IMR-90 (cell line): ENCODE results near the gene ALOX15. TPM values are rescaled to one million over a fixed set of nuclear protein-coding genes. Genes with fewer than 3 reads are reported as not detected.
A peak's percentile ranks its signal among the peaks of the same experiment; 100 is the strongest.

Source experiments
- ATAC-seq: fragments of 200-7000 bp; cut with Tn5 transposase; 2 replicates; pipeline ENCODE4 v1.9.1; 2020; ENCODE audit warnings: low read depth, mild to moderate bottlenecking, moderate library complexity
- BruUV-seq: library from RNA; stranded (reverse); fragments of 400-500 nt; replicated peaks from 2 replicates; lab custom pipeline; 2021; lab: Mats Ljungman, UMichigan
- CTCF ChIA-PET: fragments of 300-600 bp; formaldehyde crosslinking; extraction: SDS; loops from one replicate; lab custom pipeline; 2021; ENCODE audit warnings: antibody characterized with exemption; lab: Yijun Ruan, JAX
- POLR2A ChIA-PET: fragments of 300-600 bp; sonication (Branson Sonifier 250); formaldehyde crosslinking; loops from one replicate; lab custom pipeline; 2022; ENCODE audit warnings: antibody characterized with exemption; ENCODE audit not compliant: unreplicated experiment; lab: Charles Lee
- DNase-seq: peaks from one replicate; pipeline ENCODE4 v3.0.0; 2013
- H2AFZ ChIP-seq: replicated peaks from 2 replicates; pipeline ENCODE3; 2013; ENCODE audit warnings: low read length, mild to moderate bottlenecking; ENCODE audit not compliant: poor library complexity
- H2AK5ac ChIP-seq: 2 replicates; pipeline ENCODE4 v1.6.1; 2013; ENCODE audit warnings: low read depth, low read length, inconsistent platforms
- H2AK9ac ChIP-seq: replicated peaks from 2 replicates; pipeline ENCODE3; 2013; ENCODE audit warnings: mild to moderate bottlenecking, low read depth, low read length, moderate library complexity; ENCODE audit not compliant: poor library complexity
- H2BK120ac ChIP-seq: 2 replicates; pipeline ENCODE4 v1.6.1; 2013; ENCODE audit warnings: low read depth, low read length, inconsistent platforms
- H2BK15ac ChIP-seq: 3 replicates; pipeline ENCODE4 v1.6.1; 2013; ENCODE audit warnings: low read depth, low read length, inconsistent platforms
- H2BK20ac ChIP-seq: 2 replicates; pipeline ENCODE4 v1.6.1; 2013; ENCODE audit warnings: low read depth, mild to moderate bottlenecking, inconsistent platforms, low read length, moderate library complexity
- H2BK5ac ChIP-seq: 2 replicates; pipeline ENCODE4 v1.6.1; 2013; ENCODE audit warnings: mild to moderate bottlenecking, low read depth, low read length, inconsistent platforms; ENCODE audit not compliant: poor library complexity, severe bottlenecking
- H3K14ac ChIP-seq: replicated peaks from 2 replicates; pipeline ENCODE4 v1.6.1; 2013; ENCODE audit warnings: low read depth, low read length, inconsistent platforms
- H3K18ac ChIP-seq: 2 replicates; pipeline ENCODE4 v1.6.1; 2013; ENCODE audit warnings: low read depth, low read length, control low read depth
- H3K23ac ChIP-seq: 2 replicates; pipeline ENCODE4 v1.6.1; 2013; ENCODE audit warnings: low read depth, low read length, inconsistent platforms
- H3K27ac ChIP-seq: 2 replicates; pipeline ENCODE4 v1.5.1; 2013; ENCODE audit warnings: mild to moderate bottlenecking, control low read depth, low read length; ENCODE audit not compliant: insufficient read depth
- H3K27me3 ChIP-seq: 2 replicates; pipeline ENCODE4 v1.6.1; 2013; ENCODE audit warnings: low read length; ENCODE audit not compliant: control insufficient read depth, insufficient read depth
- H3K36me3 ChIP-seq: 2 replicates; pipeline ENCODE4 v1.6.1; 2013; ENCODE audit warnings: low read length, mixed read lengths; ENCODE audit not compliant: control insufficient read depth, insufficient read depth
- H3K4ac ChIP-seq: 2 replicates; pipeline ENCODE4 v1.6.1; 2013; ENCODE audit warnings: low read depth, low read length, inconsistent platforms
- H3K4me1 ChIP-seq: 2 replicates; pipeline ENCODE4 v1.6.1; 2013; ENCODE audit warnings: low read length, mixed read lengths; ENCODE audit not compliant: control insufficient read depth, insufficient read depth
- H3K4me2 ChIP-seq: 2 replicates; pipeline ENCODE4 v1.6.1; 2013; ENCODE audit warnings: low read depth, mild to moderate bottlenecking, control low read depth, low read length, moderate library complexity
- H3K4me3 ChIP-seq: 2 replicates; pipeline ENCODE4 v1.5.1; 2013; ENCODE audit warnings: low read depth, mild to moderate bottlenecking, control low read depth, low read length, moderate library complexity; ENCODE audit not compliant: insufficient read depth
- H3K56ac ChIP-seq: 2 replicates; pipeline ENCODE4 v1.6.1; 2013; ENCODE audit warnings: low read length, inconsistent platforms; ENCODE audit not compliant: insufficient read depth; ENCODE audit errors: extremely low read depth
- H3K79me1 ChIP-seq, 2 experiments: 2 replicates each; pipeline ENCODE4 v1.6.1; 2013; ENCODE audit warnings: low read length in 2 of 2, inconsistent platforms in 1 of 2, low read depth in 1 of 2
- H3K9ac ChIP-seq: 2 replicates; pipeline ENCODE4 v1.6.1; 2013; ENCODE audit warnings: low read depth, low read length, control low read depth
- H3K9me1 ChIP-seq: 2 replicates; pipeline ENCODE4 v1.6.1; 2013; ENCODE audit warnings: low read length, inconsistent platforms; ENCODE audit not compliant: insufficient read depth
- H3K9me3 ChIP-seq: 2 replicates; pipeline ENCODE4 v1.6.1; 2013; ENCODE audit warnings: low read length; ENCODE audit not compliant: control insufficient read depth, insufficient read depth
- H4K20me1 ChIP-seq: 2 replicates; pipeline ENCODE4 v1.6.1; 2013; ENCODE audit warnings: low read length, inconsistent platforms; ENCODE audit not compliant: insufficient read depth
- H4K5ac ChIP-seq: 2 replicates; pipeline ENCODE4 v1.6.1; 2013; ENCODE audit warnings: mild to moderate bottlenecking, low read depth, low read length, control low read depth
- H4K8ac ChIP-seq, 2 experiments: 2 replicates each; pipeline ENCODE4 v1.6.1; 2013; ENCODE audit warnings: low read depth in 2 of 2, low read length in 2 of 2, control low read depth in 1 of 2, inconsistent platforms in 1 of 2
- H4K91ac ChIP-seq: 2 replicates; pipeline ENCODE4 v1.6.1; 2013; ENCODE audit warnings: low read depth, low read length, inconsistent platforms; ENCODE audit not compliant: insufficient read depth
- MXI1 ChIP-seq: IDR thresholded peaks from 2 replicates; pipeline ENCODE4 v1.6.1; 2012; ENCODE audit warnings: low read depth, mild to moderate bottlenecking, low read length, moderate library complexity, borderline replicate concordance
- WGBS, 2 experiments: methylation state at CpG; one replicate each; pipeline versions ENCODE4 v1.1.5 to v1.1.7; 2013; ENCODE audit warnings: missing lambda C conversion rate in 2 of 2; ENCODE audit not compliant: insufficient read length in 1 of 2; ENCODE audit errors: extremely low coverage in 2 of 2; 5-methylcytosine and 5-hydroxymethylcytosine counted together
- dilution Hi-C: fragments of 300-500 bp; cut with HindIII; formaldehyde crosslinking; loops from one replicate; pipeline ENCODE4 v1.14.3; 2018; ENCODE audit warnings: low sequenced_read_pairs; ENCODE audit not compliant: unreplicated experiment
- in situ Hi-C: fragments of 300-500 bp; cut with MboI; formaldehyde crosslinking; loops from 3 replicates; pipeline ENCODE4 v1.14.3; 2019; ENCODE audit warnings: low sequenced_read_pairs, inconsistent platforms, mixed read lengths
- intact Hi-C: fragments of 100-400 bp; cut with micrococcal nuclease; formaldehyde crosslinking; loops from 2 replicates; pipeline ENCODE4 v1.10.0; 2022
- polyA plus RNA-seq, 3 experiments: library from polyadenylated mRNA; depleted of rRNA; stranded (reverse); fragments of >200 nt; gene quantifications; 2 replicates each; pipeline ENCODE4 v1.2.3, GENCODE V29; 2012; ENCODE audit warnings: low replicate concordance in 1 of 3
- total RNA-seq: library from RNA; depleted of rRNA; stranded (reverse); fragments of >200 nt; gene quantifications from 2 replicates; pipeline ENCODE4 v1.2.3, GENCODE V29; 2012

ALOX15 gene
- total and polyA plus RNA-seq, 2 of the 4 experiments (the other 2 are of a cell fraction) = not detected

DNA sequence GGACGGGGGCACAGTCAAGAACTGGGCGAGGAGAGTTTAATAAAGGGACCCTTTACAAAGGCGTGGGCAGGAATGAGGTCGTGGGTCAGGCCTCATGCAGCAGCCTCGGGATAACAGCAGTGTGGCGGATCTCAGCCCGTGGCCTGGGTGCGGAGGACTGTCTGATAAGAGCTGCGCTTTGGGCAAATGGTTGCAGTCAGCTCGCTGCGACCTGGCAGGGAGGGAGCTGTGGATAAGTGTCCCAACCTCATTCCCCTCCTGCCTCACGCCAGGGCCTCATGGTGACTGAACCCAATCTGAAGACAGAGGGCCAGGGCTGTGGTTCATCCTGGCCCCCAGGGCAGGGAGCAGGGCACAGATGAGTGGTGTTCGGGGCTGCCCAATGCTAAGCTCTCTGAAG is 43.5 kb downstream of the ALOX15 start:
- Histone ChIP-seq H3K56ac (no peak overlapping the region), H3K9ac (no peak overlapping the region), H2AFZ (no peak overlapping the region), H4K91ac (no peak overlapping the region), H3K14ac (no peak overlapping the region), H3K36me3 (no peaks in the 10 kb centered on the region), H2BK20ac (no peak overlapping the region), H3K4me3 (no peak overlapping the region), H4K5ac (peak overlapping the region; percentile 58; the same call in 1 of the 2 replicates), H3K9me3 (no peaks in the 10 kb centered on the region), H3K27me3 (peaks cover 17% of the 10 kb centered on the region), H2AK5ac (no peak overlapping the region; the same call in 1 of the 2 replicates), H2BK120ac (peak overlapping the region; percentile 8; the same call in 1 of the 2 replicates), H4K8ac (no peak overlapping the region), H3K9me1 (peaks cover 3% of the 10 kb centered on the region; the same call in 1 of the 2 replicates), H2BK5ac (no peak overlapping the region), H3K18ac (peak overlapping the region; percentile 70; the same call in 1 of the 2 replicates), H2AK9ac (no peak overlapping the region), H3K23ac (no peak overlapping the region), H3K27ac (peak overlapping the region; percentile 22; the same call in 1 of the 2 replicates), H2BK15ac (no peak overlapping the region), H3K4ac (no peak overlapping the region), H4K20me1 (no peaks in the 10 kb centered on the region), H3K79me1 (no peaks in the 10 kb centered on the region), H3K4me2 (no peak overlapping the region), H3K4me1 (peaks cover 20% of the 10 kb centered on the region; the same call in 1 of the 2 replicates)
- POLR2A ChIA-PET = no interaction called here
- BruUV-seq = no TSS peak
- no peak for TF ChIP-seq MXI1
- dilution Hi-C loops = no loop called here
- CTCF ChIA-PET = no interaction called here
- in situ Hi-C loops = no loop called here
- WGBS, 2 experiments = 45% methylated on average over 4 of the region's 13 CpGs; no CpG with 5 or more reads in 1 of the 2 experiments
- intact Hi-C loops = no loop called here
- DNase-seq (no peak), ATAC-seq (no peak)
